ENCODE results near the gene SMCHD1.
"Not testable (repeated sequence)": the region's sequence is repeated elsewhere in the genome, so short reads cannot be mapped to it uniquely, and the experiment has no call there.

SMCHD1 gene

DNA sequence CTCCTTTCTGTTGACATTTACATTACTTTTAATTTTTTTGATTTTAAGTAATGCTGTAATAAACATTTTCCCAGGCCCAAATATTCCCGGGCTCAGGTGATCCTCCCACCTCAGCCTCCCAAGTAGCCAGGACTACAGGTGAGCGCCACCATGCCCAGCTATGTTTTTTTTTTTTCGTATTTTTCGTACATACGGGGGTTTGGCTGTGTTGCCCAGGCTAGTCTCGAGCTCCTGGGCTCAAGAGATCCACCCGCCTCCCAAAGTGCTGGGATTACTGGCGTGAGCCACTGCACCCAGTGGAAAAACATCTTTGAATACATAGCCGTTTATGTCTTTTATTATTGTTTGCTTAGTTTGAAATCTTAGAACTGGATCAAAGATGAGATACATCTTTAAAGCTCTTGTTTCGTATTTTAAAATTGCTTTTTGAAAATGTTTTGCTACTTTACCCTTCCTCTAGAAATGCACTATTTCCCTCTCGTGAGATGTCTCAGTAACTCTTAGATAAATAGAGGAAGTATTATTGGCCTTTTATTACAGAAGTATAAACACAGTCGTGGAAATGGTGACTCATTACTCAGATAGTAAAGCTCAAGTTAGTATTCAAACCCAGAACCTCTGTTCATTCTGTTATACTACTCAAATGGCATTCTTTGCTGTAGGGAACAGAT, 2.4 kb downstream of the SMCHD1 start:
- DNase-seq (ENCODE audit: low read depth): peak; percentile 82

DNA sequence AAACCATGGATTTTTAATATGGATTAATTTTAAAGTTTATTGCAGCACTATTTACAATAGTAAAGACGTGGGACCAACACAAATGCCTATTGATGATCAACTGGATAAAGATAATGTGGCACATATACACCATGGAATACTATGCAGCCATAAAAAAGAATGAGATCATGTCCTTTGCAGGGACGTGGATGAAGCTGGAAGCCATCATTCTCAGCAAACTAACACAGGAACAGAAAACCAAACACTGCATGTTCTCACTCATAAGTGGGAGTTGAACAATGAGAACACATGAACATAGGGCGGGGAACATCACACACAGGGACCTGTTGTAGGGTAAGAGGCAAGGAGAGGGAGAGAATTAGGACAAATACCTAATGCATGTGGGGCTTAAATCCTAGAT, 5.3 kb downstream of the SMCHD1 start:
- not testable (repeated sequence) for DNase-seq (ENCODE audit: low read depth)

DNA sequence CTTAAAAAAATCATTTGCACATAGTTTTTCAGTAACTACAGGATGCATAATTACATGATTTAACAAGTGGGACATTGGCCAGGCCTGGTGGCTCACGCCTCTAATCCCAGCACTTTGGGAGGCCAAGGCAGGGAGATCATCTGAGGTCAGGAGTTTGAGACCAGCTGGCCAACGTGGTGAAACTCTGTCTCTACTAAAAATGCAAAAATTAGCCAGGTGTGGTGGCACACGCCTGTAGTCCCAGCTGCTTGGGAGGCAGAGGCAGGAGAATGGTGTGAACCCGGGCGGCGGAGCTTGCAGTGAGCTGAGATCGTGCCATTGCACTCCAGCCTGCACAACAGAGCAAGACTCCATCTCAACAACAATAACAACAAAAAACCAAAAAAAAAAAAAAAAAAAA, 6.8 kb downstream of the SMCHD1 start:
- not testable (repeated sequence) for DNase-seq (ENCODE audit: low read depth)

DNA sequence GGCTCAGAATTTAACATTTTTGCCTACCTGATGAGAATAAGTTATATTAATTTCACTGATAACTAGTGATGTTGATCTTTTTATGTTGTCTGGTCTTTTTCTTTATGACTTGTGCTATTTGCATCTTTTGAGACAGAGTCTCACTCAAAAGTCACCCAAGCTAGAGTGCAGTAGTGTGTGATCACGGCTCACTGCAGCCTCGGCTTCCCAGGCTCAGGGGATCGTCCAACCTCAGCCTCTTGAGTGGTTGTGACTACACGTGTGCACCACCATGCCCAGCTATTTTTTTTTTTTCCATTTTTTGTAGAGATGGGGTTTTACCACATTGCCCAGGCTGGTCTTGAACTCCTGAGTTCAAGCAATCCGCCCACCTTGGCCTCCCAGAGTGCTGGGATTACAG, 7.5 kb downstream of the SMCHD1 start:
- no peak for DNase-seq (ENCODE audit: low read depth)

DNA sequence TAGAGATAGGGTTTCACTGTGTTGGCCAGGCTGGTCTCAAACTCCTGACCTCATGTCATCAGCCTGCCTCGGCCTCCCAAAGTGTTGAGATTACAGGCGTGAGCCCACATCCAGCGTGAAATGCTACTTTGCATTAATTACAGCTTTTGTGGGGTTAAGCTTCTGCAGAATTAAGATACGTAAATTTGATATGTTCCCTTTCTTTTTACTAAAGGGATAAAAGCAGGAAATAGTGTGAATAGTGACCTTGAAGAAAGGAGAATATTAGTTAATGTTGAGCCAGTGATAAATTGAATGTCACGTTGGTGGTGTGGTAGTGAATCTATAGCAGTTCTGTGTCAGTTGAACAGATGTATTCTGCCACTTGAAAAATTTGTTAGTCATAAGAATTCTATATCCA, 16.9 kb downstream of the SMCHD1 start:
- no peak for DNase-seq (ENCODE audit: low read depth)

DNA sequence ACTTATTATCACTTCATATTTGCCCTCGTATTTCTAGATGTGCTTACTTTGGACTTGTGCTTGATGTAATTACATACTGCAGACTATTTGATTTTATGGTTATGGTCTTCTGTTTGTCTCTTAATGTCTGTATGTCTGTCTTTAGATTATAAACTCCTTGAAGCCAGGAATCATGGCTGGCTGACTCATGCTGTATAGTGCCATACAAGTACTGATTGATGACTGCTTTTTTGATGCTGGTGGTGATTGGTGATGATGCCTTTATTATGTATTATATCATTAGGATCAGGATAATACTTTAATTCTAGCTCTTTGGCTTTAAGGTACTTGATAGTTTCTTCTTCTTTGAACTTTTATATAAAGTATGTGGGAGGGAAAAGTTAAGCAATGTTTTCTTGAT, 17.3 kb downstream of the SMCHD1 start:
- no peak for DNase-seq (ENCODE audit: low read depth)

DNA sequence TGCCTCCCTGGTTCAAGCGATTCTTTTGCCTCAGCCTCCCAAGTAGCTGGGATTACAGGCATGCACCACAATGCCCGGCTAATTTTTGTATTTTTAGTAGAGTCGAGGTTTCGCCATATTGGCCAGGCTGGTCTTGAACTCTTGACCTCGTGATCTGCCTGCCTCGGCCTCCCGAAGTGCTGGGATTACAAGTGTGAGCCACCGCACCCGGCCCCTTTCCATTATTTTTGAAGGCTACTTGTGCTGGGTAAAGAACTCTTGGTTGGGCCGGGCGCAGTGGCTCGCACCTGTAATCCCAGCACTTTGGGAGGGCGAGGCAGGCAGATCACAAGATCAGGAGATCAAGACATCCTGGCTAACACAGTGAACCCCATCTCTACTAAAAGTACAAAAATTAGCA, 23.4 kb downstream of the SMCHD1 start:
- not testable (repeated sequence) for DNase-seq (ENCODE audit: low read depth)

DNA sequence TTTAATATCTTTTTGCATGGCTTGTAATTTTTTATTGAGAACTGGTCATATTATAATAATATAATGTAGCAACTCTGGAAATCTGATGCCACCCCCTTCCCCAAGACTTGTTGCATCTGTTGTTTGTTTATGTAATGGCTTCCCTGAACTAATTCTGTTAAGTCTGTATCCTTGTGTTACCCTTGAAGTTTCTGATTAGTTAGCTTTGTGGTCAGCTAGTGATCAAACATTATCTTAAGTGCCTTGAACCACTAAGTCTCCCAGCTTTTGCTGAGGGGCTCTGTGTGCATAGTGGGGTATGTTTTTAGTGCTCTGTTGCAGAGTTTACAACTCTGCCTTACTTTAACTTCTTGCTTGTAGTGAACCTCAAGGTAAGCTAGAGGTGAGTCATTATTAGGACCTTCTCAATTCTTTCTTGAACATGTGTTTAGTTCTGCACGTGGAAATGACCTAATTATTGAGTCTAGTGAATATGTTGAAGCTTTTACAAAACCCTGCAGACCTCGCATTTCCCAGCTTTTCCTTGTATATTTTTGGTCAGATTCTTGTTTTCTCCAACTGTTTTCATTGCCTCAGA, 24.8 kb downstream of the SMCHD1 start:
- DNase-seq (ENCODE audit: low read depth): no peak

DNA sequence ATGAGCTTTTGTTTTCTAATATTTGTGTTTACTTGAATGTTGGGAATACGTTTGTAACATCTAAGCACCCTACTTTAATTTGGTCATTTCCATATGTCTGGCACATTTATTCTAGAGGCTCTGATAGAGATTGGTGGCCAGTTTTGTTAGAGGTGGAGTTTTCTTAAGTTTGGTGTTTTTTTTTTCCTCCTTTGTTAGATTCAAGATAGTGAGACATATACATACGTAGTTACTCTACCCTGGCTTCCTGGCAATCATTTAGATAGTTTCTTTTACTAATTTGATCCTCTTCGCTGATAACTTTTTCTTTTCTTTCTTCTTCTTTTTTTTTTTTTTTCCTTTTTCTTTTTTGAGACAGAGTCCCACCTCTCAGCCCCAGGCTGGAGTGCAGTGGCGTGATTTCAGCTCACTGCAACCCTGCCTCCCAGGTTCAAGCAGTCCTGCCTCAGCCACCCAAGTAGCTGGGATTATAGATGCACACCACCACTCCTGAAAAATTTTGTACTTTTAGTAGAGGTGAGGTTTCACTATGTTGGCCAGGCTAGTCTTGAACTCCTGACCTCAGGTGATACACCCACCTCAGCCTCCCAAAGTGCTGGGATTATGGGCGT, 26.6 kb downstream of the SMCHD1 start:
- DNase-seq (ENCODE audit: low read depth): no peak

DNA sequence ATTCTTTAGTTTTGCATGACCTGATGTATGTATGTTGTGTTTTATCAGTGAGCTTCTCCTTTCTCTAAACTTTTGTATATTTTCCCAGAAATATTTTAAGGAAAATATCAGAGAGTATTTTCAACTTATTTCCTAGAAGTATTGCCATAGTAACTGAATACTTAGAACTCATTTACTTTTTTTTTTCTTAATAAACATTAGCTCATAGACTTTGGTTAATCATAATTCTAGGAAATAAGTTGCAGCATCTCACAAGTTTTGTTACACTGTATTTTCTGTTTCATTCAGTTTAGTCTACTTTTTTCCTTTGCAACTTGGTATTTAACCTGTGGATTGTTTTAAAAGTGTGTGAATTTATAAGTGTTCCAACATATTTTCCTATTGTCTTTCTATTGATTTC, 27.5 kb downstream of the SMCHD1 start:
- DNase-seq (ENCODE audit: low read depth): no peak

DNA sequence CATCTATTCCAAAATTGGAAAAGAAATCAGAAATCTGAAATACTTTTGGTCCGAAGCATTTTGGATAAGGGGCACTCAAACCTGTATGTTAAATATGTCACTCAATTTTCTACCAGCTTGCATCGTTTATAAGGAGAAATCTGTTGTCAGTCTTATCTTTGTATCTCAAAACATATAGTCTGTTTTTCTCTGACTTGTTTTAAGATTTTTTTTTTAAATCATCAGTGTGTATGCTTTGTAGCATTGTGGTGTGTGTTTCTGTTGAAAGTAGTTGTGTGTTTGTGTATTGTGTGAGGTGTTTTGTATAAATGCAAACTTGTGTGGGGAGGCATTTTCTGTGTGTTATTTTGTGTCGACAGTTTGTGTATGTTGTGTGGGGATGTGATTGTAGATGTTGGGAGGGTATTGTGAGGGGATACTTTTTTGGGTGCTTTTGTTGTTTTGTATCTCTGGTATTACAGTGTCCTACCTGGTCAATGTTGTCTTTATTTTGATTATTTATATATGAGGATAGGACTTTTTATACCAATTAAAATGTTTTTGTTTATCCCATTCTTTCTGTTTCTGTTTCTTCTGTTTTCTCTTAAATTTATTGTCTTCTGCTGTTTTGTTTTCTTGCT, 30.9 kb downstream of the SMCHD1 start:
- no peak for DNase-seq (ENCODE audit: low read depth)

DNA sequence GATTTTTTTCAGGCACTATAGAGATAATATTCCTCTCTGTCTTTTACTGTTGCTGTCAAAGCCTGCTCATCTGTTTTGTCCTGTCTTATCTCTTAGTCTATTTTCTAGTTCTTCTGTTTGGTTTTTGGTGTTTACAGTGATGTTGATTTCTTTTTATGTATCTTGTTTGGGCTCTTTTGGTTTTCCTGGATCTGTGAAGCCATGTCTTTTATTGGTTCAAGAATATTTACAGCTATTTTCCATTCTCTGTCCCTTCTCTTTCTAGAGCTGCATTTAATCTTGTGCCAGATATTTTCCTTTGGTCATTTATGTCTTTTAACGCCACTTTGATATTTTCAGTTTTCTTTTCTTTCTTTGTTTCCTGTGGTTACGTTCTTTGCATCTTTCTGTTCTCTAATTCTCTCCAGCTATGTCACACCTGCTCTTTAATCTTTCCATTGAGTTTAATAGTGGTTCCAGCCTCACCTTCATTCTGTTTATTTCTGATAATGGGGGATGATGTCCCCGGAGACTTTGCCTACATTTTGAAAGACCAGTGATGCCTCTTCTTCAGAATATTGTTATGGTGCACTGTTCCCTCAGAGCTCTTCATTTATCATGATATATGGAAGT, 32.0 kb downstream of the SMCHD1 start:
- DNase-seq (ENCODE audit: low read depth): no peak

DNA sequence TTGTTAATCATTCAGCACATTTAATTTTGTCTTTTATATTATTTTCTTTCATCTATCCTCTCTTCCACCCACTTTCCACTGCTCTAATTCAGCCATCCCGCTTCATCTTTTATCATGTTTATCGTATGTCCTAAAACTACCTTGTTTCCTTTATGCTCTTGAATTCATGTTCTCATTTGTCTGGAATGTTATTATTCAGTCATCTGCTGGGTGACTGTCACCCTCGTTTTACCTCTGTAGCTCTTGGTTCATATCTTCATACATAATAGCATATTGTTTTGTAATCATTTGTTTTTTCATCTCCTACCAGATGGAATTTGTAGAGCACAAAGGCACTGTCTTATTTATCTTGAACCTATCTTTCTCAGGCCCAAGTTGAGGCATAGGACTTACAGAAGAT, 37.0 kb downstream of the SMCHD1 start:
- no peak for DNase-seq (ENCODE audit: low read depth)

DNA sequence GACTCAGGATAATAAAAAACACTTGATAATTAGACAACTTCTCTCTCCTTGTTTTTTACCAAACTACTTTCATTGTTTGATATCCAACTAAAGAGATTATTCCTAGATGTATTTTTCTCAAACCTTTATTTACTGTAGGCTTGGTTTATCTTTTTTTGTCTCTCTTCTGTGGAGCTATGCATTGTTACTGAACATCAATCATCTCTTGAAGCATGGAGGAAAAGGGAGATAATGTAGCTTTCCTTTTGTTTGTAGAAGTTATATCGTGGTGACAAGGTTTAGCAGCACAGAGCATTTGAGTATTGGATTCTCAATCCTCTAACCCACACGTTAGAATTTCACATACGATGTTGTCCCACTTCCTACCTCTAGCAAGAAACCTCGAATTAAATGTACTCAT, 41.7 kb downstream of the SMCHD1 start:
- no peak for DNase-seq (ENCODE audit: low read depth)

DNA sequence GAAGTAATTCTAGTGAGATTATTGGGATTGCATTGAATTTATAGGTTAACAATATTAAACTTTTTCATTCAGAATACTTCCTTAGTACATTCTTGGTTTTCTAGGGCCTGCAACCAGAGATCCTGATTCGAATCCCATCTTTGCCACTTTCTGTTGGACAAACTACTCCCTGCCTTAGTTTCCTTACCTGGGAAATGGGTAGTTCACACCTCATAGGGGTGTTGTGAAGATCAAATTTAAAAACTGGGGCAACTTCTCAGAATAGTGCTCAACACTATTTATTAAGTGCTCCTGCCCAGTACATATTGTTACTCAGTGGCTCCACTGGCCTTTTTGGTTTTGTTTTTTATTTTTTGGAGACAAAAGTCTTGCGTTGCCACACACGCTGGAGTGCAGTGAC, 43.5 kb downstream of the SMCHD1 start:
- no peak for DNase-seq (ENCODE audit: low read depth)

DNA sequence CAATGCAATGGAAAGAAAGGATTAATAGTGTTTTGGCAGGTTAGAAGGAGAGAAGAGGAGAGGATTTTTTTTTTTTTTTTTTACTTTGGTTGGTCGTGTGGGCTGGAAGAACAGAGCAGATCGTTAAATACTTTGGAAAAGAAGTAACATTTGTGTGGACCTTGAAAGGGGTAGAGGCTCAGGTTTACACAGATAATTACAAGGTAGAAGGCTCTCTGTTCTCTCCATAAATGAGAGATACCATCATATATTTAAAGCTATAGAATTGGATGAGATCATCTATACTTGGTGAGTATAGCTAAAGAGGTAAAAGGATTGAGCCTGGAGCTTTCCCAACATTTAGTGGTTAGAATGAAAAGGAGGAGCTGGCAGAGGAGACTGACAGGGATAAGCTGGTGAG, 49.0 kb downstream of the SMCHD1 start:
- DNase-seq (ENCODE audit: low read depth): no peak

DNA sequence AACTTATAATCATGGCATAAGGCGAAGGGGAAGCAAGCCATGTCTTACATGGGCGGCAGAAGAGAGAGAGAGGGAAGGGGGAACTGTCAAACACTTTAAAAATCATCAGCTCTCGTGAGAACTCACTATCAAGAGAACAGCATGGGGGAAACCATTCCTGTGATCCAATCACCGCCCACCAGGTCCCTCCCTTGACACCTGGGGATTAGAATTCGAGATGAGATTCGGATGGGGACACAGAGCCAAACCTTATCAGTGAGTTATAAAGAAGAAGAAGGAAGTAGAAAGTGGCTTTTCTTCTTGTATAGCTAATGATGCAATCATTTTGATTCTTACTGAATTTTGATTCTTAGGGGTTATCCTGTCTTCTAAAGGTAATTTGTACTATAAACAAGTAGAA, 51.4 kb downstream of the SMCHD1 start:
- DNase-seq (ENCODE audit: low read depth): no peak

DNA sequence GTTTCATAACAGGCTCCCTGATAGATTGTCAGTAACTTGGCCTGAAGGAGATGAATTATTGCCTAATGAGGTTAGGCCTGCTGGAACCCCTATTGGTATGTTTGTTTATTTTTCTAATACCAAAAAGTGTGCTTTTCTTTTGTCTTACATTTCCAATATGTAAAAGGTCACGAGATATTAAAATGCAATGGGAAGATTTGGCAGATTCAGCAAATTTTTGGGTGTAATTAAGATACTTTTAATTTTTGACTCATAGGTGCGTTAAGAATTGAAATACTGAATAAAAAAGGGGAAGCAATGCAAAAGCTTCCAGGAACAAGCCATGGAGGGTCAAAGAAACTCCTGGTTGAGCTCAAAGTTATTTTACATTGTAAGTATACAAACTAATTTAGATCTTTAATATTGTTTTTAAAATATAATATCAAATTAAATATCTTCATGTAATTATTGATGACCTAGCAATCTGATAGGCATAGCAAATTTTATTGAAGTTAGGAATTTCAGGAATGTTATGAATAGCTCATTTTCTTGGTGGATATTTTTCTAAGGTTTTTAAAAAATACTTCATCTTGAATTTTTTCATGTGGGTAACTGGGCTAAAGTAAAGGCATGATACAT, 52.1 kb downstream of the SMCHD1 start:
- no peak for DNase-seq (ENCODE audit: low read depth)

DNA sequence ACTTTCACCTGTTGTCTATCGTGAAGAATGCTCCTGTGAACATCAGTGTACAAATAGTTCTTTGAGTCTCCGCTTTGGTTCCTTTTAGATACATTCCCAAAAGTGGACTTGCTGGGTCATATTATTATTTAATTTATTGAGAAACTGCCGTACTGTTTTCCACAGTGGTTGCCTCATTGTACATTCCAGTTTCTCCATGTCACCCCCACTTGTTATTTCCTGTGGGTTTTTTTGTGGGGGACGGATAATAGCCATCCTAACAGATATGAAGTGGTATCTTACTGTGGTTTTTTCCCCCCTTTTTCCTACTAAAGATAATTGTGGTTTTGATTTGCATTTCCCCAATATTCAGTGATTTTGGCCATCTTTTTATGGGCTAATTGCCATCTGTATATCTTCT, 53.8 kb downstream of the SMCHD1 start:
- DNase-seq (ENCODE audit: low read depth): no peak

DNA sequence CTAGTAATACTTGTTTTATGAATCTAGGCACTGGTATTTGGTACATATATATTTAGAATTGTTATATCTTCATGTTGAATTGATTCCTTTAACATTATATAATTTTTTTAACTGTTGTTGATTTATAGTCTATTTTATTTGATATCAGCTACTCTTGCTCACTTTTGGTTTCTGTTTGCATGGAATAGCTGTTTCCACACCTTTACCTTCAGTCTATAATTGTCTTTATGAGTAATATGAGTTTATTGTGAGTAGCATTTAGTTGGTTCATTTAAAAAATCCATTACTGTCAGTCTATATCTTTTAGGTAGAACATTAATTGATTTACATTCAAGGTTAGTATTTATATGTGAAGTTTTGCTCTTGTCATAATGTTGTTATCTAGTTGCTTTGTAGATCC, 58.6 kb downstream of the SMCHD1 start:
- no peak for DNase-seq (ENCODE audit: low read depth)

DNA sequence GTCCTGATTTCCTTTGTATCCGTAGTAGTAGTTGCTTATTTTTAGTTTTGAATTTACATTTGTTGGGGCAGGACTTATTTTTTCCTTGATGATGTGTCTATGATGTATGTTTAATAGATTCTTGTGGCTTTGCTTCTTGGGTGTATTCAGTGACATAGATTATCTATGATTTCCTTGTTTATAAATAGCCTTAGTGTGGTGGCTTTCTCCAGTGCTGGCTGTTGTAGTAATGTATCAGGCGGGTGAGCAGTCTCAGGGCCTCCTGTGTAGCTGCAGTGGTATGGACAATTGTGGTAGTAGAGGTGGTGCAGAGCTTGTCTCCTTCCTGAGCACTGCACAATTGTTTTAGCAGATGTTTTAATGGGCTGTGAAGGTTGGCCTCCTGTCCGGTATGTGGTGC, 60.5 kb downstream of the SMCHD1 start:
- DNase-seq (ENCODE audit: low read depth): peak; percentile 44

Data from ELR (cell line).